ENCODE results near the gene PRR7. TPM values are rescaled to one million over a fixed set of nuclear protein-coding genes. Genes with fewer than 3 reads are reported as not detected.

PRR7 gene
- total and polyA plus RNA-seq, 4 experiments from 2014 or later: 5.2 to 17.8 (median 10.7) TPM

- Histone ChIP-seq H3K27me3 (ENCODE audit: insufficient read depth, low read length) (no peaks in the 10 kb centered on the region), H3K4me3 (ENCODE audit: low read length in 2 of 2) (peak overlapping the region; percentile 36 to 77), H3K4me1 (ENCODE audit: insufficient read depth, low read length) (peaks cover 16% of the 10 kb centered on the region), H3K27ac (ENCODE audit: low read depth, low read length) (peak overlapping the region; percentile 96), H3K36me3 (ENCODE audit: insufficient read depth, low read length) (no peaks in the 10 kb centered on the region), H3K9me3 (ENCODE audit: control insufficient read depth in 1 of 2, low read length in 2 of 2) (no peaks in the 10 kb centered on the region)
- ChIA-PET POLR2A (ENCODE audit: partially characterized antibody) (interaction anchor here (0.6 to 20.7 kb wide), 31 partner anchors 8 to 154 kb away, joined by 3 to 1171 read pairs (median 8); partner anchors contain the start of genes F12, GRK6, LMAN2 and PDLIM7), CTCF (ENCODE audit: partially characterized antibody) (interaction anchor here (0.8 to 26.1 kb wide), 31 partner anchors 9 to 269 kb away, joined by 3 to 821 read pairs (median 5); partner anchors contain the start of genes DBN1, F12, GRK6 and LMAN2)
- Mint-ChIP-seq H3K36me3 (peaks cover 0 to 9% of the 10 kb centered on the region in 2 donors), H3K9me3 (peaks cover 0 to 2% (median 0%) of the 10 kb centered on the region in 8 donors), H3K27ac (peak overlapping the region; percentile 47 to 97 (median 87)), H3K4me3 (peak overlapping the region; percentile 71 to 91 (median 82)), H3K27me3 (peaks cover 0 to 2% of the 10 kb centered on the region in 2 donors), H3K4me1 (peaks cover 9 to 36% (median 23%) of the 10 kb centered on the region in 4 donors)
- DNase-seq: peak; percentile 93 to 95 (median 94)
- intact Hi-C loops (cut with micrococcal nuclease): loop anchor here (2.0 to 5.0 kb wide), 2 partner anchors 323 to 338 kb away; partner anchors contain the start of gene NSD1
Observed at GRCh38 chr5:177455036-177455660, 8.5 kb downstream of the PRR7 start.

DNA sequence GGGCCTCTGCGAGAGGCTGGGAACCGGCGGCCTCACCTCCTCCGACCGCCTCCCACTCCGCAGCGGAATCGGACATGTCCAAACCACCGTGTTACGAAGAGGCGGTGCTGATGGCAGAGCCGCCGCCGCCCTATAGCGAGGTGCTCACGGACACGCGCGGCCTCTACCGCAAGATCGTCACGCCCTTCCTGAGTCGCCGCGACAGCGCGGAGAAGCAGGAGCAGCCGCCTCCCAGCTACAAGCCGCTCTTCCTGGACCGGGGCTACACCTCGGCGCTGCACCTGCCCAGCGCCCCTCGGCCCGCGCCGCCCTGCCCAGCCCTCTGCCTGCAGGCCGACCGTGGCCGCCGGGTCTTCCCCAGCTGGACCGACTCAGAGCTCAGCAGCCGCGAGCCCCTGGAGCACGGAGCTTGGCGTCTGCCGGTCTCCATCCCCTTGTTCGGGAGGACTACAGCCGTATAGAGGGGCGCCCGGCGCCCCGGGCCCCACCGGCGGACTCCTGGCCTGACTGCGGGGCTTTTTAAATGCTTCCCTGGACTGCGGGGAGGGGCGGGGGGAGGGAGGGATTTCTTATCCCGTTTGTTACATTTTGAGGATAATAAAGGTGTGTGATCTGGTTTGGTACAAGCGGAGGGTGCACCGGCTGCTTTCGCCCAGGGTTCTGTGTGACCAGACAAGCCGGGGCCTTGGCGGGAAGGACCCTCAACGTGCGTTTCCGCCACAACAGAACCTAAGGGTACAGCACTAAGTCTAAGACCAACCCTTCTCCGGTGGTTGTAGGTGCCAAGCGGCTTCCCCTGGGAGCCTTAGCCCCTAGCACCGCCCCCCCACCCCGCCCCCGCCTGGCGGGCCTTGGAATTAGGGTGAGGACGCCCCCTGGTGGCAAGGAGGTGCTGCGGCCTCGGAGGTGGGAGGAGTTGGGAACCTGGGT lies 9.3 kb downstream of the PRR7 start:
- H3K27me3 Mint-ChIP-seq: peaks cover 0 to 2% of the 10 kb centered on the region in 2 donors
- CTCF ChIA-PET (ENCODE audit: partially characterized antibody): interaction anchor here (0.6 to 26.1 kb wide), 32 partner anchors 8 to 270 kb away, joined by 3 to 821 read pairs (median 5); partner anchors contain the start of genes DBN1, F12, GRK6 and LMAN2
- DNase-seq: peak; percentile 84 to 92 (median 87)
- peak overlapping the region; percentile 36 to 77 for H3K4me3 ChIP-seq (ENCODE audit: low read length in 2 of 2)
- H3K27me3 ChIP-seq (ENCODE audit: insufficient read depth, low read length): no peaks in the 10 kb centered on the region
- no peaks in the 10 kb centered on the region for H3K36me3 ChIP-seq (ENCODE audit: insufficient read depth, low read length)
- H3K27ac Mint-ChIP-seq: peak overlapping the region; percentile 86 to 97 (median 94)
- POLR2A ChIA-PET (ENCODE audit: partially characterized antibody): interaction anchor here (0.6 to 20.7 kb wide), 32 partner anchors 8 to 302 kb away, joined by 3 to 1171 read pairs (median 6); partner anchors contain the start of genes F12, GRK6, LMAN2 and PDLIM7
- H3K4me3 Mint-ChIP-seq: peak overlapping the region; percentile 81 to 96 (median 87)
- intact Hi-C loops (cut with micrococcal nuclease): loop anchor here (1.0 to 5.0 kb wide), 4 partner anchors 66 to 339 kb away; partner anchors contain the start of gene NSD1
- peaks cover 0 to 2% (median 0%) of the 10 kb centered on the region in 8 donors for H3K9me3 Mint-ChIP-seq
- peak overlapping the region; percentile 96 for H3K27ac ChIP-seq (ENCODE audit: low read depth, low read length)
- no peaks in the 10 kb centered on the region for H3K9me3 ChIP-seq (ENCODE audit: control insufficient read depth in 1 of 2, low read length in 2 of 2)
- H3K36me3 Mint-ChIP-seq: peaks cover 0 to 7% of the 10 kb centered on the region in 2 donors
- H3K4me1 Mint-ChIP-seq: peaks cover 9 to 36% (median 22%) of the 10 kb centered on the region in 4 donors
- H3K4me1 ChIP-seq (ENCODE audit: insufficient read depth, low read length): peaks cover 16% of the 10 kb centered on the region

DNA sequence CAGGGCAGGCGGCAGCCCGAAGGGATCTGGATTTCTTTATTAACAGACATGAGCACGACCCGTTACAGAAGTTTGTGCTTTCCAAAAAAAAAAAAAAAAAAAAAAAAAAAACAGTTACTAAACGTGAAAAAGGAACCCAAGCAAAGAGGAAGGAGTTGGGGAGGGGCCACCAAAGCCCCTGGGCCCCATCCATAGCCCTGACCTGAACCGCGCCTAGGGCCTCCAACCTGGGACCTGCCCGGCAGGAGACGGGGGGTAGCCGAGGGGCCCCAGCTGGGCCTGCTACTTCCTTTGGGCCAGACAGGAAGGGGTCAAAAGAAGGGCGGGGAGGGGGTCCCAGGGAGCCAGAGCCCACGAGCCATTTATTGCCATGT lies 10.0 kb downstream of the PRR7 start:
- ChIA-PET CTCF (ENCODE audit: partially characterized antibody) (interaction anchor here (0.7 to 26.1 kb wide), 16 partner anchors 10 to 610 kb away, joined by 3 to 821 read pairs (median 3); partner anchors contain the start of genes F12, MXD3, PDLIM7 and PFN3), POLR2A (ENCODE audit: partially characterized antibody) (interaction anchor here (0.6 to 18.7 kb wide), 8 partner anchors 11 to 143 kb away, joined by 3 to 555 read pairs (median 16); partner anchors contain the start of genes PDLIM7, PFN3 and PRR7)
- Mint-ChIP-seq H3K36me3 (peaks cover 0 to 7% of the 10 kb centered on the region in 2 donors), H3K9me3 (peaks cover 0 to 2% (median 0%) of the 10 kb centered on the region in 8 donors), H3K4me3 (peak overlapping the region in 6 of 8 donors; percentile 81 to 96 (median 88)), H3K27ac (peak overlapping the region in 6 of 7 donors; percentile 50 to 97 (median 94)), H3K4me1 (peaks cover 11 to 36% (median 22%) of the 10 kb centered on the region in 4 donors), H3K27me3 (peaks cover 0 to 2% of the 10 kb centered on the region in 2 donors)
- Histone ChIP-seq H3K9me3 (ENCODE audit: control insufficient read depth in 1 of 2, low read length in 2 of 2) (no peaks in the 10 kb centered on the region), H3K4me3 (ENCODE audit: low read length in 2 of 2) (peak overlapping the region in 1 of 2 donors; percentile 77), H3K4me1 (ENCODE audit: insufficient read depth, low read length) (peaks cover 16% of the 10 kb centered on the region), H3K27me3 (ENCODE audit: insufficient read depth, low read length) (no peaks in the 10 kb centered on the region), H3K27ac (ENCODE audit: low read depth, low read length) (no peak overlapping the region), H3K36me3 (ENCODE audit: insufficient read depth, low read length) (no peaks in the 10 kb centered on the region)
- no peak for DNase-seq
- intact Hi-C loops (cut with micrococcal nuclease): loop anchor here (1.0 to 5.0 kb wide), 3 partner anchors 66 to 324 kb away; partner anchors contain the start of gene NSD1

DNA sequence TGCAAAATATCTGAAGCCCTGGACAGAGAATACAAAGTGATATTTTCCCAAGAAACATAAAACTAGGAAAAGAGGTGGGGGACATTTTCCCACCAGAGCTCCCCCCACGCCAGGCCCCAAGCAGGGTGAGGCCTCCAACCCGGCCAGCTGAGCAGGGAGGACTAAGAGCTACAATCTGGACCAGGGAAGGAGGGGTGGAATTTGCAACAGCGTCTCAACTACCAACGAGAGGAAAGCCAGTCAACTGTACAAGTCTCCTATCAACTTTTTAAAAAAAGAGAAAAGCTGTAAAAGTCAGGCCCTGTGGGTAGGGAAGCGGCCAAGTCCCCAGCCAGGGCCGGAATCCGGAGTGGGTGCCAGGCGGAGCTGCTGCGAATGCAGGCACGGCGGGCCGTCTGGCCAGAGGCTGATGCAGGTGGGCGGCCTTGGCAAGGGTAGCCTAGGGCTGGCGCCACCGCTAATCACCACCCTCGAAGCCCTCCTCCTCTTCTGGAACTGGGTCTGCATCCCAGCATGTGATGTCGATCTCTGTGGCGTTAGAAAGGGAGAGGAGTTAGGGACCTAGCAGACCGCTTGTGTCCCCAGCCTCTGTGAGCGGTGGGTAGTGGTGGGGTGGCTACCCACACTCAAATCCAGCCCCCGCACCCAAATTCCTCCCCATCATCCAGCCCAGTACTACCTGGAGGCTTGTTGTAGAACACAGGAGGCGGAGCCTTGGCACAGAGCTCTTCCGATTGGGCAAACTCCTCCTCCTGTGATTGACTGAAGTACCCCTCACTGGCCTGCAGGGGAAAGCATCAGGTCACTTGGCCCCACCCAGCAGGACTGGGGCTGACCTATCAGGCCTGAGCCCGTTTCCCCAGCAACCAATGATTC lies 10.6 kb downstream of the PRR7 start:
- peak overlapping the region in 3 of 8 donors; percentile 50 to 83 (median 52) for H3K4me3 Mint-ChIP-seq
- H3K27ac ChIP-seq (ENCODE audit: low read depth, low read length): no peak overlapping the region

DNA sequence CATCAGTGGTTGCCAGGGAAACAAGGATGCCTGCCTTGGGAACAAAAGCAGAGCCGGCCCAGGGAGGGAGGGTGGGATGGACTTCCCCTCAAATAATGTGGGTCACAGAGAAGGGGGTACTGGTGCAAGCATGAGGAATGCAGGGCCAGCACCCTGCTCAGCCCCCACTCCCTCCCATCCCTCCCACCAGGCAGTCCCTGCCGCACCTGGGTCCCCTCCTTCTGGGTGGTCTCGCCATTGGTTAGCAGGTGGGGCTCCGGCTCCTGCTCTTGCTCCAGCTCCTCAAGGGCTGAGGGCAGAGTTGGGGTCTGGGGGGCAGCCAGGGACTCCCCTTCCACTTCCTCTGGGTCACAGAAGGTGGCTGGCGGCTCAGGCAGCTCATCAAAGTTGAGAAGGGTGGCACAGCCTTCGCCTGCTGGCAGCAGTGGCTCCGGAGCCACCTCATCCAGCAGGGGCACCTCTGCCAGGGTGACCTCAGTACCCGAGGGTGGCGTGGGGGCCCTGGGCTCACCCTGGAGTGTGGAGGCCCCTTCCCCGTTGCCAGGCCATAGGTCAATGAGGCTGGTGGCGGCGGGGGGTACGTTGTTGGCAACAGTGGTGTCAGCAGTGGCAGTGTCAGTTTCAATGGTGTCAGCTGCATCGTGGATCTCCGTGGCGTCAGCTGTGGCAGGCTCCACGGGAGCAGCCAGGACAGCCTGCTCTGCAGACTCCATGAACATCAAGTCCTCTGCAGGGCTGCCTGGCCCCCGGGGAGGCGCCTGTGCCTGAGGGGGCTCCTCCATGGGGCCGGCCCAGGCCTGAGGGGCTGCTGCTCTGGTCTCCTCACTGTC lies 11.5 kb downstream of the PRR7 start:
- CTCF ChIA-PET (ENCODE audit: partially characterized antibody): interaction anchor here (1.0 to 26.1 kb wide), 8 partner anchors 14 to 142 kb away, joined by 3 to 821 read pairs (median 6); partner anchors contain the start of genes F12, MXD3, PDLIM7 and PFN3
- POLR2A ChIA-PET (ENCODE audit: partially characterized antibody): interaction anchor here (0.7 to 18.7 kb wide), 5 partner anchors 26 to 69 kb away, joined by 4 to 555 read pairs (median 4); partner anchors contain the start of genes GRK6 and PFN3
- Histone ChIP-seq H3K27ac (ENCODE audit: low read depth, low read length) (no peak overlapping the region), H3K27me3 (ENCODE audit: insufficient read depth, low read length) (no peaks in the 10 kb centered on the region), H3K9me3 (ENCODE audit: control insufficient read depth in 1 of 2, low read length in 2 of 2) (no peaks in the 10 kb centered on the region), H3K36me3 (ENCODE audit: insufficient read depth, low read length) (no peaks in the 10 kb centered on the region), H3K4me1 (ENCODE audit: insufficient read depth, low read length) (peaks cover 20% of the 10 kb centered on the region), H3K4me3 (ENCODE audit: low read length in 2 of 2) (no peak overlapping the region)
- Mint-ChIP-seq H3K27me3 (peaks cover 1 to 2% of the 10 kb centered on the region in 2 donors), H3K4me1 (peaks cover 7 to 31% (median 19%) of the 10 kb centered on the region in 4 donors), H3K27ac (peak overlapping the region in 1 of 7 donors; percentile 97), H3K4me3 (no peak overlapping the region), H3K36me3 (peaks cover 0 to 7% of the 10 kb centered on the region in 2 donors), H3K9me3 (no peaks in the 10 kb centered on the region)
- no peak for DNase-seq
- intact Hi-C loops (cut with micrococcal nuclease): loop anchor here (5.0 kb wide), 1 partner anchor 326 kb away; the partner anchor contains the start of gene NSD1

More for the DNA sequence above, 10.6 kb downstream of the PRR7 start:
- H3K36me3 Mint-ChIP-seq: peaks cover 0 to 7% of the 10 kb centered on the region in 2 donors
- peak overlapping the region in 6 of 7 donors; percentile 27 to 97 (median 68) for H3K27ac Mint-ChIP-seq
- intact Hi-C loops (cut with micrococcal nuclease): loop anchor here (1.0 to 5.0 kb wide), 3 partner anchors 67 to 325 kb away; partner anchors contain the start of gene NSD1
- DNase-seq: peak in 4 of 5 donors; percentile 47 to 75 (median 57)
- H3K4me1 Mint-ChIP-seq: peaks cover 8 to 31% (median 19%) of the 10 kb centered on the region in 4 donors
- CTCF ChIA-PET (ENCODE audit: partially characterized antibody): interaction anchor here (0.7 to 26.1 kb wide), 18 partner anchors 9 to 609 kb away, joined by 3 to 821 read pairs (median 3); partner anchors contain the start of genes DDX41, F12, MXD3 and PDLIM7
- Histone ChIP-seq H3K4me1 (ENCODE audit: insufficient read depth, low read length) (peaks cover 20% of the 10 kb centered on the region), H3K4me3 (ENCODE audit: low read length in 2 of 2) (no peak overlapping the region), H3K27me3 (ENCODE audit: insufficient read depth, low read length) (no peaks in the 10 kb centered on the region), H3K9me3 (ENCODE audit: control insufficient read depth in 1 of 2, low read length in 2 of 2) (no peaks in the 10 kb centered on the region), H3K36me3 (ENCODE audit: insufficient read depth, low read length) (no peaks in the 10 kb centered on the region)
- POLR2A ChIA-PET (ENCODE audit: partially characterized antibody): interaction anchor here (0.6 to 18.7 kb wide), 10 partner anchors 12 to 143 kb away, joined by 3 to 555 read pairs (median 8); partner anchors contain the start of genes GRK6, PDLIM7, PFN3 and PRR7
- H3K27me3 Mint-ChIP-seq: peaks cover 0 to 2% of the 10 kb centered on the region in 2 donors
- H3K9me3 Mint-ChIP-seq: peaks cover 0 to 2% (median 0%) of the 10 kb centered on the region in 8 donors

Measured in CD4-positive, alpha-beta memory T cell (primary cell).